Nucleus accumbens (tissue), 56 donors: ENCODE measurements around the gene PDE9A.

Experiments
- DNase-seq, 56 donors: peaks; one replicate each; lab custom pipeline; 2025; lab: John Stamatoyannopoulos, UW

Gene PDE9A

GRCh38 chr21:42764883-42765282 is 111.5 kb downstream of the PDE9A start:
- no peak for DNase-seq

- no peak for DNase-seq
Observed at GRCh38 chr21:42765656-42766055, 112.2 kb downstream of the PDE9A start.

- DNase-seq: no peak
Observed at GRCh38 chr21:42766739-42767560, 113.5 kb downstream of the PDE9A start.

- no peak for DNase-seq
Observed at GRCh38 chr21:42767561-42767835, 114.1 kb downstream of the PDE9A start.

GRCh38 chr21:42768324-42769121 is 115.1 kb downstream of the PDE9A start:
- no peak for DNase-seq

GRCh38 chr21:42769183-42769819 is 115.9 kb downstream of the PDE9A start:
- DNase-seq: no peak

- no peak for DNase-seq
Observed at GRCh38 chr21:42769820-42770716, 116.6 kb downstream of the PDE9A start.

- DNase-seq: no peak
Observed at GRCh38 chr21:42770717-42771502, 117.5 kb downstream of the PDE9A start.

- no peak for DNase-seq
Observed at GRCh38 chr21:42771503-42771805, 118.0 kb downstream of the PDE9A start.

GRCh38 chr21:42775123-42775522 is 121.7 kb downstream of the PDE9A start:
- no peak for DNase-seq

- DNase-seq: no peak
Observed at GRCh38 chr21:42775891-42776290, 122.5 kb downstream of the PDE9A start.

GRCh38 chr21:42777064-42777756 is 123.8 kb downstream of the PDE9A start:
- DNase-seq: no peak

- peak in 22 of 56 donors; percentile 6 to 60 (median 27) for DNase-seq
Observed at GRCh38 chr21:42777757-42778344, 124.4 kb downstream of the PDE9A start.

- DNase-seq: no peak
Observed at GRCh38 chr21:42779431-42779861, 126.0 kb downstream of the PDE9A start.

- no peak for DNase-seq
Observed at GRCh38 chr21:42780617-42781016, 127.2 kb downstream of the PDE9A start.

- DNase-seq: peak in 10 of 56 donors; percentile 6 to 54 (median 23)
Observed at GRCh38 chr21:42781150-42781970, 127.9 kb downstream of the PDE9A start.

GRCh38 chr21:42781971-42782722 is 128.7 kb downstream of the PDE9A start:
- DNase-seq: no peak
